HS-27A (cell line): ENCODE results near the gene POC5.

Experiments used
- DNase-seq: peaks from one replicate; pipeline ENCODE4 v3.0.0-alpha.2; 2012; ENCODE audit warnings: low read depth, missing footprints

Gene POC5

GRCh38 chr5:75660678-75661465, 56.4 kb downstream of the POC5 start:
- DNase-seq, result no peak

DNA sequence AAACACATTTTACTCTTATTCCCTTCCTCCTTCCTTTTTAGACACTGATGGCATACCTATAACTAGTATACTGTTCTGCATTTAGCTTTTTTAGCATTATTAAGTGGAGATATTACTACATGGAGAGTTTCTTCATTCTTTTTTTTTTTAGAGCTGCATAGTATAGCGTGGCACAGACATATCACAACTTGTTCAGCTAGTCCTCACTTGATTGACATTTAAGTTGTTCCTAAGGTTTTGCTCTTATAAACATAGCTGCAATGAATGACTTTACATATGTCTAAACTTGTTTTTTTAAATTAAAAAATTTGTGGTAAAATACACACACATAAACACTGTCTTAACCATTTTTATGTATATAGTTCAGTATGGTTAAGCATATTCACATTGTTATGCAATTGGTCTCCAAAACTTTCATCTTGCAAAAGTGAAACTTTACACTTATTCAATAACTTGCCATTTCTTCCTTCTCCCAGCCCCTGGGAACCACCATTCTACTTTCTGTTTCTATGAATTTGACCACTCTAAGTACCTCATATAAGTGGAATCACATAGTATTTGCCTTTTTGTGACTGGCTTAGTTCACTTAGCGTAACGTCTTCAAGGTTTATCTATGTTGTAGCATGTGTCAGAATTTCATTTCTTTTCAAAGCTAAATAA, 57.3 kb downstream of the POC5 start:
- no peak for DNase-seq

DNA sequence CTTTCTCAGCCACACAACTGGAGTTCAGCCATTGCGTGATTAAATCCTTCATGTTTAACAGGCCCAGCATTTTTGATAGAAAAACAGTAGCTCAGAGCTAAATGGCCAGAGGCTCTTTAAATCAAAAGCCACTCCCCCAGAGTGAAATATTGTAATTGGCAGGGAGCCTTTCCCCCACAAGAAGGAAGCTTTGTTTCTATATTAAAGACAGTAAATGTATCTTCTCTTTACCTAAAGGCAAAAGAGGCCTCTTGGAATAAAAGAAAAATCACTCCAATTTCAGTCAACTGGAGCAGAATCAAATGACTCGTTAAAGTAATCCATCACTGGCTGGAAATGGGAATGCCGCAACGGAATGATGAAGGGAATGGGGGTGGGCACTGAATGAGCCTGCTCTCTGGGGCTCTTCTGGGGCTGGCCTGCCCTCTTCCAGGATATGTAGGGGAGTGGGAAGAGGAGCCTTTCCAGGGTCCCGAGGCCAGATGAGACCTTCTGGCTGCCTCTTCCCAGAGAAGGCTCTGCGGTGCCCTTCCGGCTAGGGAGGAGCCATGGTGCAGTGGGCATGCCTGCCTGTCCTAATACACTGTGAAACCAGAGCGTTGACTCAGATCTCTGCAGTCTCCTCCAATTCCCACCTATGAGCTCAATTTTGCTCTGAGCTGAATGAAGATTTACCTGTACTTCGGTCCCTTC, 60.8 kb downstream of the POC5 start:
- DNase-seq, result no peak

DNA sequence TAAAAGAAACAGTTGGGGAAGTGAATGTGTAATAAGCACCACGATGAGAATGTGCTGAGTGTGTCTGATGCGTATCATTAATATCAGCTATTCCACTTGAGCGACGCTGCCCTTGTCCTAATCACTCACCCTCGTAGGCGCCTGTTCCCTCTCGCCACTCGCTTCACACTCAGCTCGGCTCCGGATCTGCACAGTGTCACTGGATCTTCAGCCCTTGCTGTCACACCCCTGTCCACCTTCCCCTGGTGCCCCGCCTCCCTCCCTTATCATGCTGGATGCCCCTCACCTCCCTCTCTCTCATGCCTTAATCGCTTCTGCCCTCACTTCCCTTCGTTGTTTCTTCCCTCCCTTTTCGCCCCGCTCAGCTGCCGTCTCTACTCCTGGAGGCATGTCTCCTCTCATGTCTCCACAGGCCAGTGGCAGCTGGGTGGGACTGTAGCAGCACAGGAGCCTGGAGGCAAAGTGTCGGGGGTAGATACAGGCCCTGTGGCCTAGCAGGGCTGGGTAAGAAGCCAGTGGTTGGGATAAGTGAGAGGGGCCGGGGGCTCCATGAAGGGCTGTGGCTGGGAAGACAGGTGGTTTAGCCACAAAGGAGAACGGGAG, 62.4 kb downstream of the POC5 start:
- no peak for DNase-seq

GRCh38 chr5:75653521-75653920, 63.7 kb downstream of the POC5 start:
- DNase-seq, result no peak

- DNase-seq, result no peak
These were observed 65.5 kb downstream of the POC5 start for GRCh38 chr5:75651575-75652238.

GRCh38 chr5:75648712-75649111, 68.5 kb downstream of the POC5 start:
- no peak for DNase-seq

GRCh38 chr5:75640826-75641225, 76.4 kb downstream of the POC5 start:
- DNase-seq, result no peak

GRCh38 chr5:75640395-75640794, 76.8 kb downstream of the POC5 start:
- DNase-seq, result no peak

GRCh38 chr5:75639535-75640311, 77.5 kb downstream of the POC5 start:
- DNase-seq, result no peak

DNA sequence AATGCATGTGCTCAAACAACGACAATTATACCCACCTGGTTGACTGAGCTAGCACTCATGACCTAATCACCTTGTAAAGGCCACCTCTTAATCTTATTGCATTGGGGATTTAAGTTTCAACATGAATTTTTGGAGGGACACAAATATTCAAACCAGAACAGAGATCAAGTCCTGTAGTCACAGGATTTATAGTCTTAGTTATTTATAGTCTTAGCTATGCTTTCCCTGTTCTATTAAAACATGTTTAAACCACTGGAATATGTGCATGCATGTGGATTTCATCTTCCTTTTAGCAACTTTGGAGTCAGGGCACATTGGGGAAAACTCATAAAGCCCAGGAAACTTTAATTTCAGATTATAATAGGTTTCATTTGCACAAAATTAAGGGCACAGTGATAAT, 79.3 kb downstream of the POC5 start:
- no peak for DNase-seq

- DNase-seq, result no peak
These were observed 84.9 kb downstream of the POC5 start for GRCh38 chr5:75632321-75632720.

- no peak for DNase-seq
These were observed 86.4 kb downstream of the POC5 start for GRCh38 chr5:75630875-75631274.

GRCh38 chr5:75627801-75628200, 89.4 kb downstream of the POC5 start:
- DNase-seq, result no peak

GRCh38 chr5:75626959-75627358, 90.3 kb downstream of the POC5 start:
- DNase-seq, result no peak
